Tibial nerve (tissue), 4 donors: ENCODE measurements around the gene OR10H4. TPM values are rescaled to one million over a fixed set of nuclear protein-coding genes. Genes with fewer than 3 reads are reported as not detected.
"Not testable (repeated sequence)": the region's sequence is repeated elsewhere in the genome, so short reads cannot be mapped to it uniquely, and the experiment has no call there.

Source experiments
- DNase-seq, 2 donors: peaks; one replicate each; pipeline ENCODE4 v3.0.0-alpha.2; 2019; ENCODE audit warnings: low spot score in 2 of 2
- H3K27ac ChIP-seq, 4 donors: fragments of 200-600 bp; sonication (generic) in 3 of 4; one replicate each; pipeline ENCODE4 v1.5.1; 2017 to 2019; ENCODE audit warnings: mild to moderate bottlenecking in 1 of 4
- H3K27me3 ChIP-seq, 2 donors: fragments of 200-600 bp; sonication (generic) in 1 of 2; one replicate each; pipeline versions ENCODE4 v1.5.1 to v1.6.0; 2017 to 2019
- H3K36me3 ChIP-seq, 3 donors: fragments of 200-600 bp; sonication (generic); one replicate each; pipeline ENCODE4 v1.5.1; 2018 to 2019
- H3K4me1 ChIP-seq, 4 donors: fragments of 200-600 bp; sonication (generic) in 3 of 4; one replicate each; pipeline ENCODE4 v1.5.1; 2017 to 2019
- H3K4me3 ChIP-seq, 4 donors: fragments of 200-600 bp; sonication (generic) in 3 of 4; one replicate each; pipeline ENCODE4 v1.5.1; 2017 to 2019; ENCODE audit warnings: mild to moderate bottlenecking in 1 of 4, moderate library complexity in 1 of 4
- H3K9me3 ChIP-seq, 4 donors: fragments of 200-600 bp; sonication (generic) in 3 of 4; one replicate each; pipeline ENCODE4 v1.5.1; 2017 to 2019
- CTCF ChIP-seq, 5 experiments: fragments of 200-600 bp in 3 of 5; fragments of 450-650 bp in 2 of 5; sonication (generic) in 3 of 5; IDR thresholded peaks; one replicate each; pipeline ENCODE4 v1.5.1; 2016 to 2019; ENCODE audit warnings: antibody characterized with exemption in 5 of 5, mild to moderate bottlenecking in 3 of 5, moderate library complexity in 2 of 5
- EP300 ChIP-seq, 2 donors: sonication (generic); formaldehyde crosslinking; IDR thresholded peaks; one replicate each; pipeline ENCODE4 v1.6.1; 2017; ENCODE audit warnings: antibody characterized with exemption in 2 of 2, mild to moderate bottlenecking in 1 of 2
- POLR2A ChIP-seq, 2 donors: fragments of 450-650 bp; IDR thresholded peaks; one replicate each; pipeline ENCODE4 v1.6.1; 2017; ENCODE audit warnings: antibody characterized with exemption in 2 of 2, mild to moderate bottlenecking in 2 of 2, moderate library complexity in 2 of 2
- WGBS, 2 donors: methylation state at CpG; one replicate each; pipeline ENCODE4 v1.1.5; 2018; 5-methylcytosine and 5-hydroxymethylcytosine counted together
- total RNA-seq, 4 donors: library from RNA; depleted of rRNA; stranded (reverse); fragments of >200 nt; gene quantifications; one replicate each; pipeline ENCODE4 v1.1.0, GENCODE V29; 2016

The OR10H4 gene
- total RNA-seq, 4 donors from 2014 or later, result not detected

GRCh38 chr19:15979293-15979692 lies 30.5 kb downstream of the OR10H4 start:
- DNase-seq, result no peak
- Histone ChIP-seq H3K4me1 (no peaks in the 10 kb centered on the region), H3K27me3 (no peaks in the 10 kb centered on the region), H3K36me3 (no peaks in the 10 kb centered on the region), H3K9me3 (peaks cover 0 to 38% (median 5%) of the 10 kb centered on the region in 4 donors), H3K27ac (no peak overlapping the region), H3K4me3 (no peak overlapping the region)
- WGBS, 2 donors, result 83 to 84% methylated on average over 4 of the region's 4 CpGs
- TF ChIP-seq EP300 (IDR thresholded peaks at IDR 0.05) (no peak), POLR2A (IDR thresholded peaks at IDR 0.05) (no peak), CTCF (IDR thresholded peaks at IDR 0.05) (no peak)

- 74 to 76% methylated on average over 6 of the region's 6 CpGs for WGBS, 2 donors
Observed at GRCh38 chr19:15985831-15986230, 37.0 kb downstream of the OR10H4 start.

GRCh38 chr19:15986701-15987100 lies 37.9 kb downstream of the OR10H4 start:
- Histone ChIP-seq H3K27ac (no peak overlapping the region), H3K36me3 (no peaks in the 10 kb centered on the region), H3K4me1 (no peaks in the 10 kb centered on the region), H3K9me3 (peaks cover 0 to 20% (median 3%) of the 10 kb centered on the region in 4 donors), H3K27me3 (no peaks in the 10 kb centered on the region), H3K4me3 (no peak overlapping the region)
- no peak for DNase-seq
- TF ChIP-seq POLR2A (IDR thresholded peaks at IDR 0.05) (no peak), EP300 (IDR thresholded peaks at IDR 0.05) (no peak), CTCF (IDR thresholded peaks at IDR 0.05) (no peak)
- WGBS, 2 donors, result 72 to 73% methylated on average over 2 of the region's 2 CpGs

More at GRCh38 chr19:15985831-15986230, 37.0 kb downstream of the OR10H4 start:
- H3K9me3 ChIP-seq, result peaks cover 0 to 28% (median 5%) of the 10 kb centered on the region in 4 donors
- not testable (repeated sequence) for H3K4me3 ChIP-seq, H3K36me3 ChIP-seq, H3K27ac ChIP-seq, H3K27me3 ChIP-seq, DNase-seq, H3K4me1 ChIP-seq

GRCh38 chr19:15989889-15990288 lies 41.1 kb downstream of the OR10H4 start:
- Histone ChIP-seq H3K27me3 (no peaks in the 10 kb centered on the region), H3K36me3 (no peaks in the 10 kb centered on the region), H3K4me1 (no peaks in the 10 kb centered on the region), H3K4me3 (no peak overlapping the region), H3K27ac (no peak overlapping the region), H3K9me3 (no peaks in the 10 kb centered on the region)
- DNase-seq, result no peak
- TF ChIP-seq EP300 (IDR thresholded peaks at IDR 0.05) (no peak), CTCF (IDR thresholded peaks at IDR 0.05) (no peak), POLR2A (IDR thresholded peaks at IDR 0.05) (no peak)
- 33 to 36% methylated on average over 3 of the region's 3 CpGs for WGBS, 2 donors

- Histone ChIP-seq H3K9me3 (peaks cover 0 to 4% (median 0%) of the 10 kb centered on the region in 4 donors), H3K4me3 (no peak overlapping the region), H3K4me1 (no peaks in the 10 kb centered on the region), H3K27me3 (no peaks in the 10 kb centered on the region), H3K36me3 (no peaks in the 10 kb centered on the region), H3K27ac (no peak overlapping the region)
- no peak for TF ChIP-seq EP300 (IDR thresholded peaks at IDR 0.05)
- TF ChIP-seq CTCF (IDR thresholded peaks at IDR 0.05), result no peak
- TF ChIP-seq POLR2A (IDR thresholded peaks at IDR 0.05), result no peak
- DNase-seq, result no peak
Observed at GRCh38 chr19:15991602-15992001, 42.8 kb downstream of the OR10H4 start.

GRCh38 chr19:15992014-15992413 lies 43.2 kb downstream of the OR10H4 start:
- TF ChIP-seq POLR2A (IDR thresholded peaks at IDR 0.05), result no peak
- no peak for TF ChIP-seq EP300 (IDR thresholded peaks at IDR 0.05)
- Histone ChIP-seq H3K36me3 (no peaks in the 10 kb centered on the region), H3K27me3 (no peaks in the 10 kb centered on the region), H3K27ac (no peak overlapping the region), H3K4me3 (no peak overlapping the region), H3K9me3 (peaks cover 0 to 4% (median 0%) of the 10 kb centered on the region in 4 donors), H3K4me1 (no peaks in the 10 kb centered on the region)
- no peak for DNase-seq
- 70 to 74% methylated on average over 5 of the region's 5 CpGs for WGBS, 2 donors
